ENCODE data around the gene EME1.

- no peak for TF ChIP-seq CTCF (IDR thresholded peaks at IDR 0.05)
- TF ChIP-seq EP300 (IDR thresholded peaks at IDR 0.05), result no peak
- no peak for TF ChIP-seq POLR2A (IDR thresholded peaks at IDR 0.05)
Measured at GRCh38 chr17:50326831-50327364, 46.1 kb upstream of the EME1 start.
